Measurements from ENCODE around the gene ALG6.

Gene ALG6

DNA sequence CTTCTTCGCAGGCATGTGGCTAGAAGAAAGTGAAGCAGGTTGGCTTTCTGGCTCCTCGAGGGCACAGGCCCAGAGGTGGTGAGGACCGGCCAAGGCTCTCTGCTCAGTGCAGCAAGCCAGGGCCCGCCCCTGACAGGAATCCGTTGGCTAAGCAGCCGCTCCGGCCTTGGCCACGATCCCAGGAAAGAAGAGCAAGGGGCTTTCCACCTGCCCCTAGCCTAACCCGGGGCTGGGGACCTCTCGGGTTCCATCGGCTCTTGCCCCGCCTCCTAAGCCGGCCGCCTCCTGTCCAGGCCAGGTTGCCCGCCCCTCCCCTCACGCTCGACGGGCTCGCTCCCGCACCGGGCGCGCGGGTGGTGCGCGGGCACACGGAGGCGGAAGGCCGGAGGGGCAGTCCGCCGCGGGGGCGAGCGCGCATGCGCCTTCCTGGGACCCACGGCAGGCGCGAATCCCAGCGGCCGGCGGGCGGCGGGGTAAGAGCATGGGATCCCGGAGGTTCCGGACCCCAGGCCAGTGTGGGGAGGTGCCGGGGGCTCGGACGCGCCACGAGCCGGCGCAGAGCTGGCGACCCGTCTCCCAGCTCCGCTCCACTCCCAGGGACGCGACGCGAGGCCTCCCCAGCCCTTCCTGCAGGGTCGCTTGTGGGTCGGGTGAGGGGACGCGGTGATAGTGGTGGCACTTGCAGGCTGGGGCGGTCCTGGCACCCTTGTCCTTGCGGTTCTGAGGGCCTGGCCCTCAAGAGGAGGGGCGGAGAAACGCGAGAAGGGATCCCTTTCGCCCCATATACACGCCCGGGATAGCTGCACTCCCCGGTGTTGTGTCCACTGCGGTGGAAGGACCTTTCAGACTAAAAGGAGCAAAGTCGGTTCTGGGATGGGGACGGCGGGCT, at the start of gene ALG6:
Gene ALG6 (plus strand): TSS at position 413 of the 889 bp plus-strand sequence. CDS start 3,351 bp downstream, outside the sequence.
- Mint-ChIP-seq H3K4me1 (ENCODE audit: low read depth) (peaks cover 16% of the 10 kb centered on the region), H3K36me3 (ENCODE audit: low read depth) (peaks cover 17% of the 10 kb centered on the region), H3K27ac (peak within 1 kb of the TSS; percentile 85), H3K9me3 (peaks cover 3% of the 10 kb centered on the region), H3K4me3 (peak within 1 kb of the TSS; percentile 94), H3K27me3 (ENCODE audit: low read depth) (peaks cover 9% of the 10 kb centered on the region)
- DNase-seq (ENCODE audit: low spot score): peak; percentile 97

DNA sequence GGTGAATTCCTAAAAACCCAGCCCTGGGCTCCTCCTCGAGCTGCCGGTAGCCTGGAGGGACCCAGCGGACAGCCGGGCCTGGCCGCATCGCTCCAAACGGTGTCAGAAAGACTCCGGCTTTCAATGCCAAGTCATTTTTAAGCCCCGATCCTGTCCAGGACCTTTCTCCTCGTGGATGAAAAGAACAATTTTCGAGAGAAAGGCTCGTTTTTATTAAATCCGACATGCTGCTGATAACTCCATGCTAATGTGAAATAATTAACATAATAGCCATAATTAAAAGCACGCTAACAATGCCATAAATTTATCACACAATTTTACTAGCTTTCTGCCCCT, 49.6 kb upstream of the ALG6 start:
- Mint-ChIP-seq H3K9me3 (peaks cover 20% of the 10 kb centered on the region), H3K4me3 (peak overlapping the region; percentile 66), H3K36me3 (ENCODE audit: low read depth) (peaks cover 14% of the 10 kb centered on the region), H3K4me1 (ENCODE audit: low read depth) (peaks cover 24% of the 10 kb centered on the region), H3K27ac (no peak overlapping the region), H3K27me3 (ENCODE audit: low read depth) (peaks cover 75% of the 10 kb centered on the region)
- no peak for DNase-seq (ENCODE audit: low spot score)

DNA sequence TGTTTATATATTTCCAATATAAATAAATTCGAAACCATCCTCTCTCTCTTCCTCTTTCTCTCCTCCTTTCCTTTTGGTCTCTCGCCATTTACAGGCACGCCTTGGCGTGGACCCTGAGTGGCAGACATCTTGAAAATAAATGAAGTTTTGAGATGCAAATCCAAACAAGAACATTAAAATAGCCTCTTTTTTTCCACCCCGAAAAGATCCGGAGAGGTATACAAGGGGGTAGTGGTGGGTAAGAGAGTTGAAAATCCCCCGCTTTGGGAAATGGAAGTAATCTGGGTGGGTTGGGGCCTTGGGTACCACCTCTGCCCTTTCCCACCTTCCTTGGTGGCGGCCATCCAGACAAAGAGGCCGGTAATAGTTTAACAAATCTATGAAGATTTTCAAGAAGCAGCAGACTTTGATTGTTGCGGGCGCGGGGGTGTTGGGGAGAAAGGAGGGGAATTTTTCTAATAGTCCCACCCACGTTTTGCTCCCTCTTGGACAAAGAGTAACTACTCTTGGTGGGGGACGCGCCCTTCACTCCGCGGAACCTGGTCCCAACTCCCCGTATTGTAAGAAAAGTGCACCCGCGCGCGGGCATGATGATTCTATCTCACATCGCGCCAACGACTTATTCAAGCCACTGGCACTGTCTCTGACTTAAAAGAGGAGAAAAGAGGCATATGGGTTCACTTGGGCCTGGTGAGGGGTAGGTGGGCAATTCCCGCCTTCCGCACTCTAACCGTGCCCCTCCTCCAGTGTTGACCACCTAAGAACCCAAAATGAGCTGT, 49.0 kb upstream of the ALG6 start:
- Mint-ChIP-seq H3K9me3 (peaks cover 20% of the 10 kb centered on the region), H3K4me1 (ENCODE audit: low read depth) (peaks cover 24% of the 10 kb centered on the region), H3K4me3 (peak overlapping the region; percentile 66), H3K27ac (peak overlapping the region; percentile 53), H3K36me3 (ENCODE audit: low read depth) (peaks cover 14% of the 10 kb centered on the region), H3K27me3 (ENCODE audit: low read depth) (peaks cover 76% of the 10 kb centered on the region)
- no peak for DNase-seq (ENCODE audit: low spot score)

DNA sequence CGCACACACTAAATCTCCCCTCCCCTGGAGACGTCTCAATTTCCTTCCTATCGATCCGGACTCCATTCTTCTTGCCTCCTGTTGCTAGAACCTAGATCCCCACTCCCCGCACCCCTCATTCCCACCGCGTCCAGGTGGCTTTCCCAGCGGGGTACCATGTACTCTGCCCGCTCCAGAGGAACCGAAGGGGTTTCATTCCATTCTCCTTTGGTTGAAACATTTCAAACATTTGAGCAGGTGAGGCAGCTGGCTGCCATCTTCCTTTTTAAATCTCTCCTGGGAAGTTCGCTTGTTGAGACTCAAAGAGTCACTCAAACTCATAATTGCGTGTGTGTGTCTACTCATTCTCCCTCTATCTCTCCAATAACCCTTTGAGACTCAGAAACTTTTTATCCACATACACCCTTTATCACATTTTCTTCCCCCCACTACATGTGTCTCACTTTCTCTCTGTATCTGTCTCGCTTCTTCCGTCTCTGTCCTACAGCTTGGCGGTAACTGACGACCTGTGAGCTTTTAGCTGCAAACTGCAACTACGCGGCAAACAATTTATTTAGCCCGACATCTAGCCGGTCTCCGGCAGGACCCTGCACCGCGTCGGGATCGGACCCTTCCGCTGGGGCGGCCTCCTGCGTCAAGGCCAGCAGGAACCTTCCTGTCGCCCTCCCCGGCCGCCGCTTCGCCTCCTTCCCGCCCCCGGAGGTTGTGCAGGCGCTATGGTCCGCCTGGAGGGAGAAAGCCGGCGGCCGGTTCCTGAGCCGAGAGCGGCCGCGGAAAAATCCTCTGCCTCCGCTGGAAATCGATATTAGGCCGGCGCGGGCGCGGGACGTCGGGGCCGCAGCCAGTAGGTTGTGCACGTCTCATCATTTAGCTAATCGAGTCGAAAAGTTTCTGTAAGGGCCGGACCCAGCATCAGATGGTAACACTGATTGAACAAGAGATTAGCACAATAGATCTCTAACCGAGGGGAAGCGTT, 48.1 kb upstream of the ALG6 start:
- H3K4me1 Mint-ChIP-seq (ENCODE audit: low read depth): peaks cover 24% of the 10 kb centered on the region

DNA sequence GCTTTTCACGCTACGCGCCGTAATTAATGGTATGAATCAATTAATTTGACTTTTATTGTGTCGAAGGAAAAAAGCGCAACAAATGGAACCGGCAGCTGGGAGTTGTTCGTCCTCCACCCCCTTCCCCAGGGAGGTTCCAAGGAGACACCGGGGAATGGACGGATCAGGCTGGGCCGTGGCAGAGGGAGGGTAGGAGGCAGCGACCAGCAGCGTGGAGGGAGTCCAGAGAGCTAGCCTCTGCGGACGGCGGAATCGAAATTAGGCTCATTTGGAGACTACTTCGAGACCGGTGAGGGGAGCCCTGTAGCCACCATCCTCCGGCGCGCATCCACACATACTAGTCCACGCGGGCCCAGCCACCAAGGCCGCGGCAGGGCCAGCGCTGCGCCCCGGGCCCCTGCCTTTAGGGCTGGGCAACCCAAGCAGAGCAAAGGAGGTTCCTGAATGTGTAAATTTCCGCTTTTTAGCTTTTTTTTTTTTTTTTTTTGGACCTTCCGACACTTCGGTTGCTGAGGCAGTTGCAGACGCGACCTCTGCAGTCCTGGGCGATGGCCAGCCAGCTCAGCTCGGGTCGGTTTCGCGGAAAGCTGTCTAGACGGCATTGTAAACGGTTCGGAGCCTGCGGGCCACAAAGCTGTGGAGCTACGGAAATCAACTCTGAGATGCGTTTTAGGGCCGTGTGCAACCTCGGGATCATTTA, 47.3 kb upstream of the ALG6 start:
- Mint-ChIP-seq H3K9me3 (peaks cover 20% of the 10 kb centered on the region), H3K36me3 (ENCODE audit: low read depth) (peaks cover 16% of the 10 kb centered on the region), H3K27me3 (ENCODE audit: low read depth) (peaks cover 71% of the 10 kb centered on the region), H3K27ac (no peak overlapping the region), H3K4me3 (peak overlapping the region; percentile 26), H3K4me1 (ENCODE audit: low read depth) (peaks cover 26% of the 10 kb centered on the region)
- no peak for DNase-seq (ENCODE audit: low spot score)

More for the DNA sequence above, 48.1 kb upstream of the ALG6 start:
- peak overlapping the region; percentile 26 for H3K4me3 Mint-ChIP-seq
- peaks cover 20% of the 10 kb centered on the region for H3K9me3 Mint-ChIP-seq
- peaks cover 14% of the 10 kb centered on the region for H3K36me3 Mint-ChIP-seq (ENCODE audit: low read depth)
- DNase-seq (ENCODE audit: low spot score): no peak
- peaks cover 71% of the 10 kb centered on the region for H3K27me3 Mint-ChIP-seq (ENCODE audit: low read depth)
- H3K27ac Mint-ChIP-seq: peak overlapping the region; percentile 53

DNA sequence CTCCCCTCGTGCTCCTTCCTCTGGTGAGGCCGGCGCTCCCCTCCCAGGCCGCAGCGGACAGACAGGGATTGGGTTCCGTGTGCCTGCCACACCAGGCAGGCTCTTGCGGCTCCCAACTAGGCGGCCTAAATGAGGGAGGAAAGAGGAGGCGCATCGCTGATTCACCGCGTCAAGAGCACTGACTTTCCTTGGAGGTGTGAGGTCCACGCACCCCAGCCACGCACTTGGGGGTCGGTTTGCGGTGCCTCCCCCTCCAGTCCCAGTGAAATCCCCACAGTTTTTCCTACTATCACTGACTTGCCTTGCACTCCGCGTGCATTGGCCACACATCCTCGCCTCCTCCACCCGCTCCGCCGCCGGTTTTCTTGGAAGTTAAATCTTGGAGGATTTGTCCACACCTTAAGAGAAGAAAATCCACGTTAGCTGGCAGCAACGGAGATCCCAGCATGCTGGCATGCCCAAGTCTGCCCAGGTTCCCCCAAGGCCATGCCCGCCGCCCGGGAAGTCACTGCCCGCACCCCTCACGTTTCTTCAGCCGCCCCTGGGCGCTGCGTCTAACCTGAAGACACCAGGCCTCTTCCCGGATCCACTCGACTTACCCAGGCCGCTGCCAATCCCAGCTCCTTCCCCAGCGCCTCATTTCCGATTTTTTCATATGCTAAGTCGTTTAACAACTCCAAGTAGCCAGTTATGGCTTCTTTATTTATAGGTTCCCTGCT, 46.2 kb upstream of the ALG6 start:
- Mint-ChIP-seq H3K4me1 (ENCODE audit: low read depth) (peaks cover 27% of the 10 kb centered on the region), H3K27me3 (ENCODE audit: low read depth) (peaks cover 71% of the 10 kb centered on the region), H3K36me3 (ENCODE audit: low read depth) (peaks cover 16% of the 10 kb centered on the region), H3K27ac (peak overlapping the region; percentile 74), H3K4me3 (peak overlapping the region; percentile 68), H3K9me3 (peaks cover 20% of the 10 kb centered on the region)
- DNase-seq (ENCODE audit: low spot score): no peak

DNA sequence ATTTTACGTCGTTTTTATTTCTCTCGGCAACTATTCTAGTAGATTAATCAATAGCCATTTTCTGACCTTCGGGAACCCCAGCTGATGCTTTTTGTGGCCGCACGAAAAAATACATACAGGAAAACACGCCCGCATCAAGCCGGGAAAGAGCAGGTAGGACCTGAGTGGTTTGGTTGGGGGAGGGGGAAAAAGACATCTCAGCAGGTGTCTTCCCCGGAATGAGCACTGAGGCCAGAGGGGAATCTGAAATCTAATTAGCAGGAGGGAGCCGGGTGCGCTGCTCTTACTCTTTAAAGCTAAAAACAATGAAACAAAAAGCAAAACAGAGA, 45.7 kb upstream of the ALG6 start:
- peak overlapping the region; percentile 74 for H3K27ac Mint-ChIP-seq
- peaks cover 20% of the 10 kb centered on the region for H3K9me3 Mint-ChIP-seq
- no peak for DNase-seq (ENCODE audit: low spot score)
- peaks cover 72% of the 10 kb centered on the region for H3K27me3 Mint-ChIP-seq (ENCODE audit: low read depth)
- peaks cover 16% of the 10 kb centered on the region for H3K36me3 Mint-ChIP-seq (ENCODE audit: low read depth)
- H3K4me1 Mint-ChIP-seq (ENCODE audit: low read depth): peaks cover 30% of the 10 kb centered on the region
- peak overlapping the region; percentile 68 for H3K4me3 Mint-ChIP-seq

DNA sequence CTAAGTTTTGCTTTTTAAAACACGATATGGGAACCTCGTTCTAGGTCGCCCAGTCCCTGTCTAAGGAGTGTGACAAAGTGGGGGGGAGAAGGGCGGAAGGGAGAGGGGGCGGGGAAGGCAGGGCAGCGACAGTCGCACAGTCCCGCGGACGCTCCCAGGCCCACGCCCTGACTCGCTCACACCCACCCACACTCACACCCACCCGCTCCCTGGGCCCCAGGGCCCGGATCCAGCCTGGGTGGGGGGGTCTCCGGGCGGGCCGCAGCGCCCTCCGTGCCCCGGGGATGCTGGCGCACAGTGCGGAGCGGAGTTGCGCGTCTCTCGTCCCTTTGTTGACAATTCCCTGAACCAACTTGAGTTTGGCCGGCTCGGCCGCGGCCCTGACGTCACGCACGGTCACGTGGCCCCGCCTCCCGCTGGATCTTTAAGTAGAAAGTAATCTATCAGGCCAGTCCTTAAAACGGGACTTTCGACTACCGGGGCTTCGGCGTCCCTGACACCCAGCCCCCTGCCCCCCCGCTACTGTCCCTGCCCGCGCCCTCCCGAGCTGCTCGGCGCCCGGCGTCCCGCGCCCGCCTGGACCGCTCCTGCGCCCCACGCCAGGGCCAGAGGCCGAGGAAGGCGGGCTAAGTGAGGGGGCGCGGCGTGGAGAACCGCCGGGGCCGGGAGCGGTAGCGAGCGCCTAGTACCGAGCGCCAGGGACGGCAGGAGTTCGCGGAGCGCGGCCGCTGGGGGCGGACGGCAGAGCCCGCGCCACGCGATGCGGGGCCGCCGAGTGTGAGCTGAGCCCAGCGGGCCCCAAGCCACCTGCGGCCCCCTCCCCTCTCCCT, 45.1 kb upstream of the ALG6 start, which contains the start of gene FOXD3:
Gene FOXD3 (plus strand): TSS at position 454 of the 830 bp plus-strand sequence. CDS start 492 bp downstream, outside the sequence.
- Mint-ChIP-seq H3K27me3 (ENCODE audit: low read depth) (peaks cover 78% of the 10 kb centered on the region), H3K4me3 (peak within 1 kb of the TSS; percentile 80), H3K9me3 (peaks cover 20% of the 10 kb centered on the region), H3K27ac (peak within 1 kb of the TSS; percentile 74), H3K36me3 (ENCODE audit: low read depth) (peaks cover 16% of the 10 kb centered on the region), H3K4me1 (ENCODE audit: low read depth) (peaks cover 32% of the 10 kb centered on the region)
- peak; percentile 30 for DNase-seq (ENCODE audit: low spot score)

DNA sequence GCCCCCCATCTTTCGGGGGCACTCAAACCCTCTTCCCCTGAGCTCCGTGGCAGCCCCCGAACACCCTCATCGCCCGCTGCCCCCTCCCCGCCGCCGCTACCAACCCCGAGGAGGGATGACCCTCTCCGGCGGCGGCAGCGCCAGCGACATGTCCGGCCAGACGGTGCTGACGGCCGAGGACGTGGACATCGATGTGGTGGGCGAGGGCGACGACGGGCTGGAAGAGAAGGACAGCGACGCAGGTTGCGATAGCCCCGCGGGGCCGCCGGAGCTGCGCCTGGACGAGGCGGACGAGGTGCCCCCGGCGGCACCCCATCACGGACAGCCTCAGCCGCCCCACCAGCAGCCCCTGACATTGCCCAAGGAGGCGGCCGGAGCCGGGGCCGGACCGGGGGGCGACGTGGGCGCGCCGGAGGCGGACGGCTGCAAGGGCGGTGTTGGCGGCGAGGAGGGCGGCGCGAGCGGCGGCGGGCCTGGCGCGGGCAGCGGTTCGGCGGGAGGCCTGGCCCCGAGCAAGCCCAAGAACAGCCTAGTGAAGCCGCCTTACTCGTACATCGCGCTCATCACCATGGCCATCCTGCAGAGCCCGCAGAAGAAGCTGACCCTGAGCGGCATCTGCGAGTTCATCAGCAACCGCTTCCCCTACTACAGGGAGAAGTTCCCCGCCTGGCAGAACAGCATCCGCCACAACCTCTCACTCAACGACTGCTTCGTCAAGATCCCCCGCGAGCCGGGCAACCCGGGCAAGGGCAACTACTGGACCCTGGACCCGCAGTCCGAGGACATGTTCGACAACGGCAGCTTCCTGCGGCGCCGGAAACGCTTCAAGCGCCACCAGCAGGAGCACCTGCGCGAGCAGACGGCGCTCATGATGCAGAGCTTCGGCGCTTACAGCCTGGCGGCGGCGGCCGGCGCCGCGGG, 44.2 kb upstream of the ALG6 start:
- peak overlapping the region; percentile 65 for H3K27ac Mint-ChIP-seq
- peaks cover 30% of the 10 kb centered on the region for H3K4me1 Mint-ChIP-seq (ENCODE audit: low read depth)
- peak overlapping the region; percentile 80 for H3K4me3 Mint-ChIP-seq
- H3K27me3 Mint-ChIP-seq (ENCODE audit: low read depth): peaks cover 79% of the 10 kb centered on the region
- peaks cover 18% of the 10 kb centered on the region for H3K9me3 Mint-ChIP-seq
- H3K36me3 Mint-ChIP-seq (ENCODE audit: low read depth): peaks cover 17% of the 10 kb centered on the region
- DNase-seq (ENCODE audit: low spot score): peak; percentile 27

DNA sequence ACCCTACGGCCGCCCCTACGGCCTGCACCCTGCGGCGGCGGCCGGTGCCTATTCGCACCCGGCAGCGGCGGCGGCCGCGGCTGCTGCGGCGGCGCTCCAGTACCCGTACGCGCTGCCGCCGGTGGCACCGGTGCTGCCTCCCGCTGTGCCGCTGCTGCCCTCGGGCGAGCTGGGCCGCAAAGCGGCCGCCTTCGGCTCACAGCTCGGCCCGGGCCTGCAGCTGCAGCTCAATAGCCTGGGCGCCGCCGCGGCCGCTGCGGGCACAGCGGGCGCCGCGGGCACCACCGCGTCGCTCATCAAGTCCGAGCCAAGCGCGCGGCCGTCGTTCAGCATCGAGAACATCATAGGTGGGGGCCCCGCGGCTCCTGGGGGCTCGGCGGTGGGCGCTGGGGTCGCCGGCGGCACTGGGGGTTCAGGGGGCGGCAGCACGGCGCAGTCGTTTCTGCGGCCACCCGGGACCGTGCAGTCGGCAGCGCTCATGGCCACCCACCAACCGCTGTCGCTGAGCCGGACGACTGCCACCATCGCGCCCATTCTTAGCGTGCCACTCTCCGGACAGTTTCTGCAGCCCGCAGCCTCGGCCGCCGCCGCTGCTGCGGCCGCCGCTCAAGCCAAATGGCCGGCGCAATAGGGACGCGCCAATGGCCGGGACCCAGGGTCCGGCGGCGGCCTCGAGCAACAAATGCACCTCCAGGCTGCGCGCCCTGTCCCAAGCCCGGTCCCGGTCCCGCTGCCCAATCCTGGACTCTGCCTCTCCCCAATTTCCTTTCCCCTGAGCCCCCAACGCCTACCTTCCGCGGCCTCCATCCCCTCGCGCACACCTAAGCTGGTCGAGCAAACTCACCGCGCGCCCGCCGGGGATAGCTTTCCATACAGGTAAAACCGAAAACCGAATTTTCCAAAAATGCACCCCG, 43.3 kb upstream of the ALG6 start:
- H3K9me3 Mint-ChIP-seq: peaks cover 9% of the 10 kb centered on the region
- H3K27ac Mint-ChIP-seq: peak overlapping the region; percentile 91
- DNase-seq (ENCODE audit: low spot score): no peak
- peaks cover 12% of the 10 kb centered on the region for H3K36me3 Mint-ChIP-seq (ENCODE audit: low read depth)
- peak overlapping the region; percentile 80 for H3K4me3 Mint-ChIP-seq
- H3K27me3 Mint-ChIP-seq (ENCODE audit: low read depth): peaks cover 79% of the 10 kb centered on the region
- H3K4me1 Mint-ChIP-seq (ENCODE audit: low read depth): peaks cover 28% of the 10 kb centered on the region

Data from T-helper 2 cell treated with Interferon-gamma antibody and Interleukin-4, amounts not matched to agents 5 μg/mL and 100 μg/mL, for 36 hours (primary cell).